ENCODE data around the gene TEFM.
"Not testable (repeated sequence)": the region's sequence is repeated elsewhere in the genome, so short reads cannot be mapped to it uniquely, and the experiment has no call there.

TEFM gene

DNA sequence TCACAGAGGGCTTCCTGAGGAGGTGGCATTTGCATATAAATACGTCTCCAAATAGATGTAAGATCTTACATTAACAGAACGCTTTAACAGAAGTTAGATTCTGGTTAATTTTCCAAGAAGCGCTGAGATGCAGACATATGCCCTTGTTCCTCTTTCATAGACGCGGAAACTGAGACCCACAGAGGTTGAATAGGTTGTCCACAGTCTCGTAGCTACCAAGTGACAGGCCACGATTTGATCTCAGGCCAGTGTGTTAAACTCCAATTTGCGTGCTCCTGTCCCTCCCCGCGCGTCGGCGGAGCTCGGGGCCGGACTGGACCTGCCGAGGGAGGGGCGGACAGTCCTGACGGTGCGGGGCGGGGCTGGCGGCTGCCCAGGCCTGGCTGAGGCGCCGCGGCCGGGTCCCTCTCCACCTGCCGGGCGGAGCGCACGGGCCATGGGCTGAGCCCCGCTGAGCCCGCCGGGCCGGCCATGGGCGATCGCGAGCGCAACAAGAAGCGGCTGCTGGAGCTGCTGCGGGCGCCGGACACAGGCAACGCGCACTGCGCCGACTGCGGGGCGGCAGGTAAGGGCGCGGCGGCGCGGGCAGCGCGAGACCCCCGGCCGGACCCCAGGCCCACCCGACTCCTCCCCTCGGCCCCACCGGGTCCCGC lies 15.6 kb upstream of the TEFM start, which contains the start of gene ADAP2:
Gene ADAP2, plus strand, starts transcription at position 402 of the 653 bp plus-strand sequence. Its CDS starts 70 bp downstream, at position 472.
- no peak for DNase-seq (ENCODE audit: low read depth)
- TF ChIP-seq, protein P1, sequence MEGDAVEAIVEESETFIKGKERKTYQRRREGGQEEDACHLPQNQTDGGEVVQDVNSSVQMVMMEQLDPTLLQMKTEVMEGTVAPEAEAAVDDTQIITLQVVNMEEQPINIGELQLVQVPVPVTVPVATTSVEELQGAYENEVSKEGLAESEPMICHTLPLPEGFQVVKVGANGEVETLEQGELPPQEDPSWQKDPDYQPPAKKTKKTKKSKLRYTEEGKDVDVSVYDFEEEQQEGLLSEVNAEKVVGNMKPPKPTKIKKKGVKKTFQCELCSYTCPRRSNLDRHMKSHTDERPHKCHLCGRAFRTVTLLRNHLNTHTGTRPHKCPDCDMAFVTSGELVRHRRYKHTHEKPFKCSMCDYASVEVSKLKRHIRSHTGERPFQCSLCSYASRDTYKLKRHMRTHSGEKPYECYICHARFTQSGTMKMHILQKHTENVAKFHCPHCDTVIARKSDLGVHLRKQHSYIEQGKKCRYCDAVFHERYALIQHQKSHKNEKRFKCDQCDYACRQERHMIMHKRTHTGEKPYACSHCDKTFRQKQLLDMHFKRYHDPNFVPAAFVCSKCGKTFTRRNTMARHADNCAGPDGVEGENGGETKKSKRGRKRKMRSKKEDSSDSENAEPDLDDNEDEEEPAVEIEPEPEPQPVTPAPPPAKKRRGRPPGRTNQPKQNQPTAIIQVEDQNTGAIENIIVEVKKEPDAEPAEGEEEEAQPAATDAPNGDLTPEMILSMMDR (IDR thresholded peaks at IDR 0.05; ENCODE audit: low read depth, low read length, missing control alignments), result no peak
- peak within 1 kb of the TSS; percentile 27 for H3K4me3 ChIP-seq (ENCODE audit: low read depth, low read length)
- in situ Hi-C loops (cut with HindIII; ENCODE audit: low sequenced_read_pairs), result no loop called here

DNA sequence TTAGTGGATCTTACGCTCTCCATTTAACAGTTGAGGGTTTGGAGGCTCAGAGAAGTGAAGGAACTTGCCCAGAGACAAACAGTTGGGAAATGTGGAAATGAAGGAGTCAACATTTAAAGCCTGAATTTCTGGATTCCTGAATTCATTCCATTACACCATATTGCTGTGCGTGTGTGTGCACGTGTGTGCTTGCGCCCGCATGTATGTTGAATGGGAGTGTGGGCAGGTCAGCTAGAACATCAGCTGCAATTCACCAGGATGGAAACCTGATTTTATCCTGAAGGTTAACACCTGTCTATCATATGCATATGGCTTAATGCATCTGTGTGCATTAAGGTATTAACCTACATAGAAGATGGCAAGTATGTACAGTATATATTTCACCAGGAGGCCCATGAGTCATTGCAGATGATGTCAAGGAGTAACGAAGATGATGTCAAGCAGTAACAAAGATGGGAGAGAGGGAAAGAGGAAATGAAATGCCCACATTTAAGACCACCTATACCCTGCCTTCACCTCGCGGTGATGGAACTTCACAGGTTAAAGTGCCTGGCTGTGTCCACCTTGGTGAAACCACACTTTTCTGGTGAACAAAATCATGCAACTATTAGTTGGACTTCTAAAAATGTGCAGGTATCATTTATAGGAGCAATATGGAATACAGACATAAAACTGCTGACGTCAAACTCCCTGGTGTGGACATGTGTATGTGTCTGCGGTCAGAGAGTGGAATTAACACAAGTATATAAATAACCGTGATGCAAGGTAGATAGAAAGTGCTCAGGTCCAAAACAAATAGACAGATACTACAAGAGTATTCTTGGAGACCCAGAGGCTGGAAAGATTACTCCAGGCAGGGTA lies 14.9 kb upstream of the TEFM start:
- no peak for DNase-seq (ENCODE audit: low read depth)
- TF ChIP-seq, protein P1 (IDR thresholded peaks at IDR 0.05; ENCODE audit: low read depth, low read length, missing control alignments), result no peak
- in situ Hi-C loops (cut with HindIII; ENCODE audit: low sequenced_read_pairs), result no loop called here
- no peak overlapping the region for H3K4me3 ChIP-seq (ENCODE audit: low read depth, low read length)

DNA sequence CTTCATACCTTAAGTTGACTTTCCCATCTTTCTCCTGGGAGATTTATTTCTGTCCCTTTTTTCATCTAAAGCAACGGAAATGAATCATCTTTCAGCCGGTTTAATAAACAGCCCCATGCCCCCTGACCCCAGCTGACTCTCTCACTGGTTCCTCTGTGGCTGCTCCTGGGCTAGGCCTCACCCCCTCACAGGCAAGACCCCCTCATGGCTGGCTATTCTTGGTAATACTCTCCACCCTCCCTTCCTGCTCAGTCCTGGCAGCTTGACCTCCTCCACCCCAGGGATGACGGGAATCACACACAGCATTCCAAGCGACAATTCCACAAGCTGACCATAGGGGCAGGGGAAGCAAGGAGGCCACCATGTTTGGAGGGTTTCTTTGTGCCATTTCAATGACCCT lies 14.2 kb upstream of the TEFM start:
- in situ Hi-C loops (cut with HindIII; ENCODE audit: low sequenced_read_pairs), result no loop called here
- TF ChIP-seq, protein P1 (IDR thresholded peaks at IDR 0.05; ENCODE audit: low read depth, low read length, missing control alignments), result no peak
- DNase-seq (ENCODE audit: low read depth), result no peak
- H3K4me3 ChIP-seq (ENCODE audit: low read depth, low read length), result no peak overlapping the region

DNA sequence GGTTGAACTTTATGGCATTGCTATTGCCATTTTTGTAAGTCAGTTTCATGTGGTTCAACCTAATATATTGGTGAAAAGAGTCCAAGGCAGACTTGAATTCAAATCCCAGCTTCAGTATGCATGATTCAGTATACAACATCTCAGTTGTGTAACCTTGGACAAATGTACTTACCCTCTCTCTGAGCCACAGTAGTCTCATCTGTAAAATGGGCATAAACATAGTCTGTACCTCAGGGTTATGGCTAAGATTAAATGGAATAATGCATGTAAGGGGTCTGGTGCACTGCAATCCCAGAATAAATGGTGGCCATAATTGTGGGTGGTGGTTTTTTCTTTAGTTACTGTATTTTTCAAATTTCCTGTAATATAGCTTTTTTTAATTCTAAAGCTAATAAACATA lies 11.0 kb upstream of the TEFM start:
- H3K4me3 ChIP-seq (ENCODE audit: low read depth, low read length), result no peak overlapping the region
- in situ Hi-C loops (cut with HindIII; ENCODE audit: low sequenced_read_pairs), result no loop called here
- DNase-seq (ENCODE audit: low read depth), result no peak
- TF ChIP-seq, protein P1 (IDR thresholded peaks at IDR 0.05; ENCODE audit: low read depth, low read length, missing control alignments), result no peak

DNA sequence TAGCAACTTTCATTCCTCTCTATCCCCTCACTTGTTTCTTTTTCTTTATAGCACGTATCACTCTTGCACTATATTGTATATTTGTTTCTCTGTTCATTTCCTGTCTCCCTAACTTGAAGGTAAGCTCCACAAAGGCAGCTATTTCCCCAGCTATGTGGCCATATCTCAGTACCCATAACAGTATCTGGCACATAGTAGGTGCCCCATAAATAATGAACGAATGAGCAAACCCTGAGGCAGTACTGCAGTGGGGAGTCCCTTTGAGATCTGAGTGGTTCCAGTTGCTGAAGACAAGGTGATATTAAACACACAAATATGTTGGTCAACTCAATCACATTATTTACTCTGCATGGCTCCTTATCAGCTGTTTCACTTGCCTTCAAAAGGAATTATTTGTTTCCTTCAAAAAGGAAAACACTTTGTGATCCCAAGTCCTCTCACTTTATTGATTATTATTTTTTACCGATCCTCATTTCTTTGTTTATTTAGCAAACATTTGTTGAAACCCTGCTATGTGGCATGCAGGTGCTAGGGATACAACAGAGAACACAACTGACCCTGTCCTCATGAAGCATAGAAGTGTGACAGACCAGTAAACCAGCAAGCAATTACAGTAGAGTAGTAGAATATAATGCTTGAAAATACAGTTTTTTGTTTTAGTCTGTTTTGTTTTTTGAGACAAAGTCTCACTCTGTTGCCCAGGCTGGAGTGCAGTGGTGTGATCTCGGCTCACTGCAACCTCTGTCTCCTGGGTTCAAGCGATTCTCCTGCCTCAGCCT lies 10.0 kb upstream of the TEFM start:
- TF ChIP-seq, protein P1 (IDR thresholded peaks at IDR 0.05; ENCODE audit: low read depth, low read length, missing control alignments), result no peak
- in situ Hi-C loops (cut with HindIII; ENCODE audit: low sequenced_read_pairs), result no loop called here
- no peak overlapping the region for H3K4me3 ChIP-seq (ENCODE audit: low read depth, low read length)
- DNase-seq (ENCODE audit: low read depth), result no peak

DNA sequence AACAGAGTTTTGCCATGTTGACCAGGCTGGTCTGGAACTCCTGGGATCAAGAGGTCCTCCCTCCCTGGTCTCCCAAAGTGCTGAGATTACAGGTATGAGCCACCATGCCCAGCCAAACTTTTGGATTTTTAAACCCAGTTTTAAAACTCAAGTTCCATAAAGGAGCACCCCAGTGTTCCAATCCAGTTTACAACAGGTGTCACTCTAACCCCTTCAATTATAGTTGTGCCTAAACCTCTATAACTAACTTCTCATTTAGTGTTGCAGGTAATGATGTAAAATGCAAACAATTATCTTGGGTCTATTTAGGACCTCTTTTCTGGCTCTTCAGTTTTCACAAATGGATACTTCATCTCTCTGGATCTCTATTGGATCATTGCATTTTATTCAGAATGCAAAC lies 7.9 kb upstream of the TEFM start:
- DNase-seq (ENCODE audit: low read depth), result no peak
- in situ Hi-C loops (cut with HindIII; ENCODE audit: low sequenced_read_pairs), result no loop called here
- no peak overlapping the region for H3K4me3 ChIP-seq (ENCODE audit: low read depth, low read length)
- TF ChIP-seq, protein P1 (IDR thresholded peaks at IDR 0.05; ENCODE audit: low read depth, low read length, missing control alignments), result no peak

DNA sequence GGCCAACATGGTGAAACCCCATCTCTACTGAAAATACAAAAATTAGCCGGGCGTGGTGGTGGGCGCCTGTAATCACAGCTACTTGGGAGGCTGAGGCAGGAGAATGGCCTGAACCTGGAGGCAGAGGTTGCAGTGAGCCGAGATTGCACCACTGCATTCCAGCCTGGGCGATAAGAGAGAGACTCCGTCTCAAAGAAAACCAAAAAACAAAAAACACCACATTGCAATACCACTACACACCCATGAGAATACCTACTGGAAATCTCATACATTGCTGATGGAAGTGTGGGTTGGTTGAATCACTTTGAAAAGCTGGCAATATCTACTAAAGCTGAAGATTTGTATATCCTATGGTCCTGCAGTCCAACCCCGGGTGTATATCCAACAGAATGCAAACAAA lies 4.1 kb upstream of the TEFM start:
- H3K4me3 ChIP-seq (ENCODE audit: low read depth, low read length); DNase-seq (ENCODE audit: low read depth); in situ Hi-C loops (cut with HindIII; ENCODE audit: low sequenced_read_pairs): not testable (repeated sequence)
